ENCODE data around the gene HES6.

Gene HES6

DNA sequence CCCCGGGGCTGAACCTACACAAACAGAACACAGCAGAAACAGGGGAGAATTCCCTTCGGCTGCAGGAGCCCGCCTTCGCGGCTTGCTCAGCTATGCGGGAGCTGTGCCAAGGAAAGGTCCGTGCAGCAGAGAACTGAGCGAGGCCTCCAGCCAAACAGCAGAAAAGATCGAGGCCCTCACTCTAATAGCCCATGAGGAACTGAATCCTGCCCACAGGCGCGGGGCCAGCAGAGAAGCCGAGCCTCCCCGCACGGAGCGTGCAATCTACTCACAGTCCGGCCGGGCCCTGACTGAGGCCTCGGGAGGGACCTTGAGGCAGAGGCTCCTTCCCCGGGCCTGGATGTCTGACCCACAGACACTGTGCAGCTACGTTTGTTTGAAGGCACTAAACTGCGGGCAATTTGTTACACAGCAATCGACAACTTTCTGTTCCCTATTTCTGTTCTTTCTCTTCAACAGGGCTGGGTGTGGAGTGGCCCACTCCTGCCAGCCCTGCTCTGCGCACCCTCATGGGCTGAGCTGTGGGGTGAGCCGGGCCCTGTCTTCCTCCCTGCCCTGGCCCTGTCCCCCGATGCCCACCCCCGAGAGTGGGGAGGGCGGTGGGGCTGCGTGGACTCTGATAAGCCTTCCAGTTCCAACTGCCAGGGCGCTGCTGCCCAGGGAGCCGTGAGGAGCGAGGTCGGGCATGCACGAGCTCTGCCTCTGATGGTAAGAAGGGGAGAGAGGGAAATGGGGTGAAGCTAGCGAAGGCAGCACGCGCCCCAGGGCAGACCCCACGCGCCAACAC, 13.7 kb downstream of the HES6 start:
- DNase-seq: no peak
- H3K9me3 Mint-ChIP-seq: peaks cover 4% of the 10 kb centered on the region

DNA sequence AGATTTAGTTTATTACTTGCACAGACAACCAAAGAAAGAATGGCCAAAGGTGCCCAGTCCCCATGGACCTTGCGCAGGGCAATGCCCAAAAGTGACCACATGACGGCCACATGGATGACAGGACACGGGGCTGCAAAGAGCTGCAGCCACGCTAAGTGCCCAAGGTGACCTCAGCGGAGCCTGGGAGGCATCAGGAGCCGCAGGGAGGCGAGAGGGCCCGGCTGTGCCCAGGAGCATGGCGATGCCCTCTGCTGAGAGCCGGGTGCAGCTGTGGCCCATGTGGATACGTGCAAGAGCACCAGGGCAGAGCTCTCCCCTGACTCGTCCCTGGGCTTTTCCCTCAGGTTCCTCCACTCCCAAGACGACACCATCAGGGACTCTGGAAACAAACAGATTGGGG, 14.7 kb downstream of the HES6 start:
- no peak overlapping the region for H3K4me3 Mint-ChIP-seq
- H3K4me1 Mint-ChIP-seq: peaks cover 16% of the 10 kb centered on the region
- H3K27me3 Mint-ChIP-seq (ENCODE audit: low read depth, poor library complexity): peaks cover 19% of the 10 kb centered on the region
- H3K36me3 Mint-ChIP-seq (ENCODE audit: low read depth): peaks cover 5% of the 10 kb centered on the region
- peaks cover 7% of the 10 kb centered on the region for H3K9me3 Mint-ChIP-seq
- no peak for DNase-seq
- TF ChIP-seq CTCF (IDR thresholded peaks at IDR 0.05): no peak
- H3K27ac Mint-ChIP-seq: no peak overlapping the region

More for the DNA sequence above, 13.7 kb downstream of the HES6 start:
- TF ChIP-seq CTCF (IDR thresholded peaks at IDR 0.05): no peak
- Mint-ChIP-seq H3K36me3 (ENCODE audit: low read depth) (peaks cover 5% of the 10 kb centered on the region), H3K4me3 (no peak overlapping the region), H3K27me3 (ENCODE audit: low read depth, poor library complexity) (peaks cover 29% of the 10 kb centered on the region), H3K27ac (no peak overlapping the region), H3K4me1 (peaks cover 26% of the 10 kb centered on the region)

- no peak overlapping the region for H3K4me3 Mint-ChIP-seq
- H3K27me3 Mint-ChIP-seq (ENCODE audit: low read depth, poor library complexity): peaks cover 13% of the 10 kb centered on the region
- DNase-seq: no peak
- no peak overlapping the region for H3K27ac Mint-ChIP-seq
- H3K36me3 Mint-ChIP-seq (ENCODE audit: low read depth): peaks cover 5% of the 10 kb centered on the region
- H3K9me3 Mint-ChIP-seq: peaks cover 6% of the 10 kb centered on the region
- peaks cover 15% of the 10 kb centered on the region for H3K4me1 Mint-ChIP-seq
- TF ChIP-seq CTCF (IDR thresholded peaks at IDR 0.05): no peak
These were observed 15.3 kb downstream of the HES6 start for GRCh38 chr2:238224356-238225035.

DNA sequence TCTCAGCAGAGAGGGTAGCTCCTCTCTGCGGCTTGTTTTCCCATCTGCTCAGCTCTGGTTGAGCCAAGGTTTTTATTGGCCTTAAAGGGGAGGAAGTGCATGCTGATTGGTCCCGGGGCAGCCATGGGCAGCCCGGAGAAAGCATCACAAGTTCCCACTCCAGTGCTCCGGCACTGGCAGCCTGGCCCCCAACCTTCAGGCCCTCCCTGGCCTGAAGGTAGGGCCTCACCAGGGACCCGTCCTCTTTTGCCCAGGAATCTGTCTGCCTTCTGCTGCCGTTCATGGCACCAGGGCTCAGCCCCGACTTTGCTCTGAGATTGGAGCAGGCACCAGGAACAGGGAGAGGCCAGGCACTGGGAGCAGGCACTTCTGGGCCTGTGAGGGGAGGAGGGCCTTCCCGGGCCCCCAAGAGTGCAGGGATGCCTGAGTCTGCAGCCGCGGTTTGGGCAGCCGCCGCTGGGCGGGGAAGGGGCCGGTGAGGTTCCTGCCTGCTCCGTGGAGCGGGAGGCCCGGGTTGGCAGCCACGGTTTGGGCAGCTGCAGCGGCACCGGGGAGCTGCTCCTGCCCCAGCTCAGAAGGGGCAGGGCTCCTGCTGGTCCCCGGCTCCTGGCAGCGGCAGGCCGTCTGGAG, 18.8 kb downstream of the HES6 start:
- no peak overlapping the region for H3K27ac Mint-ChIP-seq
- peaks cover 12% of the 10 kb centered on the region for H3K4me1 Mint-ChIP-seq
- no peak overlapping the region for H3K4me3 Mint-ChIP-seq
- no peak for DNase-seq
- H3K36me3 Mint-ChIP-seq (ENCODE audit: low read depth): no peaks in the 10 kb centered on the region
- no peak for TF ChIP-seq CTCF (IDR thresholded peaks at IDR 0.05)
- H3K9me3 Mint-ChIP-seq: peaks cover 12% of the 10 kb centered on the region
- peaks cover 3% of the 10 kb centered on the region for H3K27me3 Mint-ChIP-seq (ENCODE audit: low read depth, poor library complexity)

DNA sequence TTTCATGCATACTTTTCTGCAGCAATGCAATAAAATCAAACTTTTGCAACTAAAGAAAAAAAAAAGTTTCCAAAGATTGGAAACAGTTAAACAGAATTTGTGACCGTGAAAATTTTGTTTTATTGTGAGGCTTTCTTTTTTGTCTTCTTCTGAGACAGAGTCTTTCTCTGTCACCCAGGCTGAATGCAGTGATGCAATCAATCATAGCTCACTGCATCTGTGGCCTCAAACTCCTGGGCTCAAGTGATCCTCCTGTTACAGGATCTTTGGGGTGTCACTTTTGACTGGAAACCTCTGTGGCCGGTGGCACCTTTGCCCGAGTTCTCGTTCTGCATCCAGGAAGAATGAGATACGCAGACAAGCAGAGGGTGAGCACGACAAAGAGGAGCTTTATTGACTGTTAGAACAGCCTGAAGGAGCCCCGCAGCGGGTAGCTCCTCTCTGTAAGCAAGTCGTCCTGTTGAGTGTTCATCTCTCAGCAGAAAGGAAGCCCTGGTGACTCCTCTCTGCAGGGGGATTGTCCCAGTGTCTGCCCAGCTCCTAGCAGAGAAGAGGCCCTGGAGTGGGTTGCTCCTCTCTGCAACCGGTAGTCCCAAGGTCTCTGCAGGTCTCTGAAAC, 19.5 kb downstream of the HES6 start:
- Mint-ChIP-seq H3K4me1 (peaks cover 12% of the 10 kb centered on the region), H3K36me3 (ENCODE audit: low read depth) (no peaks in the 10 kb centered on the region), H3K4me3 (no peak overlapping the region), H3K27ac (no peak overlapping the region), H3K27me3 (ENCODE audit: low read depth, poor library complexity) (peaks cover 3% of the 10 kb centered on the region), H3K9me3 (peaks cover 13% of the 10 kb centered on the region)
- DNase-seq: no peak
- TF ChIP-seq CTCF (IDR thresholded peaks at IDR 0.05): no peak

Data from nephron progenitor cell (in vitro differentiated cells).